ENCODE data around the gene FAM181A. TPM values are rescaled to one million over a fixed set of nuclear protein-coding genes. Genes with fewer than 3 reads are reported as not detected.

The FAM181A gene
- total RNA-seq, 2 donors from 2014 or later = not detected

DNA sequence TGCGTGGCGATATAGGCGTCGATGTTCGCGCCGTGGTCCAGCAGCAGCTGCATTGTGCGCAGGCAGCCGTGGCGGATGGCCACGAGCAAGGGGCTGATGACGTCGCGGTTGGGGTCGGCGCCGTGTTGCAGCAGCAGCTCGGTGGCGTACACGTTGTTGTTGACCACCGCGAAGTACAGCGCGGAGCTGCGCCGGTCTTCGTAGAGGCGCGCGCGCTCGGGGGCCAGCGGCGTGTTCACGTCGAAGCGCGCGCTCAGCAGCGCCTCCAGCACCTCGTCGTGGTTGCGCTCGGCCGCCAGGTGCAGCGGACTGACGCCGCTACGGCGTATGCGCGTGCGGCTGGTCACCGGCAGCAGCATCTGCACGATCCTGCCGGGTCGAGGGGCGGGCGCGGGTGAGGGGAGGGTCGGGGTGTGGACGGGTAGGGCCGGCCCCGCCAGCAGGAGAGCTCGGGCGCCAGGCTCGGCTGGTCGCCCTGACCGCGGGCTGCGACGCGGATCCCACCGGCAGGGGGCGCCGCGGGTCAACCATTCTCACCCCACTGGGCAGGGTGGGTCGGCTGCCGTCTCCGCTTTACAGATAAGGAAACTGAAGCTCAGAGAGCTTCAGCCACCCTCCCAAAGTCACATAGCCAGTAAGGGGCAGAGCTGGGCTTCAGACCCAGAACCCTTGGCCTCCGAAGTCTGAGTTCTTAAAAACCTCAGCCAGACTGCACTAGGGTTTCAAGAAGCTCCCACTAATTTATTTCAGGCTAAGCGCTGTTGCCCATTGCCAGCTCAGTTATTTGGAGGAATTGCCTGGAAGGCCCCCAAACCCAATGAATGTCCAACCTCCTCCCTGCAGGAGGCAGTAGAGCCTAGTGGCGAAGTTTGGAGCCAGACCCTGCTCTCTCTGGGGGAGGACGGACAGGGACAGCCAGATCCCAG, 12.4 kb downstream of the FAM181A start:
- H3K27me3 ChIP-seq = no peaks in the 10 kb centered on the region
- peaks cover 46% of the 10 kb centered on the region for H3K4me1 ChIP-seq
- no peaks in the 10 kb centered on the region for H3K36me3 ChIP-seq (replicated peaks in 1 of 2; ENCODE audit: insufficient read depth in 1 of 2, low read depth in 2 of 2)
- peak; percentile 83 to 88 (median 84) for DNase-seq
- no peaks in the 10 kb centered on the region for H3K9me3 ChIP-seq
- TF ChIP-seq CTCF (IDR thresholded peaks at IDR 0.05) (peak; percentile 74 to 95 (median 90)), POLR2A (IDR thresholded peaks at IDR 0.05) (no peak)
- peak; percentile 64 for ATAC-seq
- H3K27ac ChIP-seq = peak overlapping the region in 3 of 4 donors; percentile 95 to 98 (median 97)
- WGBS, 2 donors = 9 to 51% methylated on average over 7 to 84 of the region's 84 CpGs
- H3K4me3 ChIP-seq = no peak overlapping the region
- intact Hi-C loops (cut with DNase I) = loop anchor here (5.0 kb wide), 1 partner anchor 63 kb away; no protein-coding TSS in a partner anchor

DNA sequence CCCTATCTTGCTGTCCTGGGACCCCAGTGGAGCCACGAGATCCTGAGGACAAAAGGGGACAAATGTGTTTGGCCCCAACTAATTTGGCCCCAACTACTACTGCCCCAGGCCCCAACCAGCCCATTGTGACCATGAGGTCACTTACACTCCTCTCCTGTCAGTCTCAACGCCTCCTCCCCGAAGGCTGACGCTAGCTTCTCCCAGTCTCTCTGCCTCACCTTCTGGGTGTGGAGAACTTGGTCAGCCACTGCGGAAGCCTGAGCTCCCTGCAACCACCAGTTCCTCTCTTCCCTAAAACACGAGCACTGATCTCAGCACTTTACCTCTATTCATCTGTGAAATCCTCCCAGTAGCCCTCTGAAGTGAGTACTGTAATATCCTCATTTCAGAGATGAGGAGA, 13.3 kb downstream of the FAM181A start:
- 92 to 96% methylated on average over 6 of the region's 6 CpGs for WGBS, 2 donors
- intact Hi-C loops (cut with DNase I) = no loop called here

DNA sequence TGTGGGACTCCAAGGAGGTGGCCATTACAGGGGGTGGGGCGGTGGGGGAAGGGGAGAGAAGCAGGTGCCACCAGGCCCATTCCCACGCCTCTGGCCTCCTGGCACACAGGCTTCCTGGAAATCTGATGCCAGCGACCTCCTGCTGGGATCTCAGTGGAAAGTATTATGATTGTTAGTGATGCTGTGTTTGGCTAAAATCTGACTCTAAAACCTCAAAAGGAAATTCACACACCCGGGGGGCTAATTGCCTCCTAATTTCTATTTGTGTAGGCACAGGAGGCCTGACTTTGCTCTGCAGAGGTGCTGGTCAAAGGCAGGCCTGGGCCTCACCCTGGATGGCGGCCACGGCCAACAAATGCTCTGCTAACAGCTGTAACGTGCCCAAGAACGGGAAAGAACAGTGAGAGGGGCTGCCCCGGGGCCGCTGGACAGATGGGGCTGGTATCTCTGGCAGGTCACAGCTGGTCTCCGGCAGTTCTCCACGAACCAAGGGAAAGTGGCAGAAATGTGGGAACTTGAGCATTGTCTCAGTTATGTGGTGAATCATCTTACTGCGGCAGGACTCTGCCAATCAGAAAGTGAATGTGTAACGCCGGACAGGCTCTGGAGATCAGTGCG, 14.3 kb downstream of the FAM181A start:
- Histone ChIP-seq H3K4me1 (peaks cover 53% of the 10 kb centered on the region), H3K9me3 (no peaks in the 10 kb centered on the region), H3K27ac (peak overlapping the region; percentile 95 to 98 (median 97)), H3K4me3 (no peak overlapping the region), H3K27me3 (no peaks in the 10 kb centered on the region), H3K36me3 (replicated peaks in 1 of 2; ENCODE audit: insufficient read depth in 1 of 2, low read depth in 2 of 2) (no peaks in the 10 kb centered on the region)
- TF ChIP-seq CTCF (IDR thresholded peaks at IDR 0.05) (no peak), POLR2A (IDR thresholded peaks at IDR 0.05) (peak in 2 of 3 donors; percentile 42 to 57)
- ATAC-seq (peak; percentile 88), DNase-seq (peak; percentile 81 to 93 (median 90))
- WGBS, 2 donors = 24 to 29% methylated on average over 16 of the region's 16 CpGs
- intact Hi-C loops (cut with DNase I) = no loop called here

More for the DNA sequence above, 13.3 kb downstream of the FAM181A start:
- Histone ChIP-seq H3K9me3 (no peaks in the 10 kb centered on the region), H3K27ac (peak overlapping the region; percentile 95 to 98 (median 97)), H3K36me3 (replicated peaks in 1 of 2; ENCODE audit: insufficient read depth in 1 of 2, low read depth in 2 of 2) (no peaks in the 10 kb centered on the region), H3K27me3 (no peaks in the 10 kb centered on the region), H3K4me1 (peaks cover 49% of the 10 kb centered on the region), H3K4me3 (no peak overlapping the region)
- no peak for ATAC-seq
- DNase-seq = no peak
- no peak for TF ChIP-seq POLR2A (IDR thresholded peaks at IDR 0.05)
- TF ChIP-seq CTCF (IDR thresholded peaks at IDR 0.05) = no peak

DNA sequence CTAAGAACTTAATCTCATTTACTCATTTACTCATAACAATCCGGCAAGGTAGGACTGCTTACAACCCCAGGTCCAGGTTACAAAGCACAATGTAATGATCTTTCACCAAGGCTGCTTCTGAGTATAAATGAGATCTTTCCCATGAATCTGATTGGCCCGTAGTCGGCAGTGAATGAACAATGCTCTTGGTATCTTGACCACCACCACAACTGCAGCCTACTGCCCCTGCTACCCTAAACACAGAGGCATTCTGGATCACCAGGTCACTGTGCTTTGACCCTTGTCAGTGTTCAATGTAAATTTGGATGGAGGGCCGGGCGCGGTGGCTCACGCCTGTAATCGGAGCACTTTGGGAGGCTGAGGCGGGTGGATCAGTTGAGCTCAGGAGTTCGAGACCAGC, 15.9 kb downstream of the FAM181A start:
- Histone ChIP-seq H3K4me3 (no peak overlapping the region), H3K27ac (peak overlapping the region; percentile 45 to 98 (median 96)), H3K27me3 (no peaks in the 10 kb centered on the region), H3K4me1 (peaks cover 63% of the 10 kb centered on the region), H3K9me3 (no peaks in the 10 kb centered on the region), H3K36me3 (replicated peaks in 1 of 2; ENCODE audit: insufficient read depth in 1 of 2, low read depth in 2 of 2) (no peaks in the 10 kb centered on the region)
- intact Hi-C loops (cut with DNase I) = no loop called here
- 88 to 91% methylated on average over 10 of the region's 10 CpGs for WGBS, 2 donors
- TF ChIP-seq POLR2A (IDR thresholded peaks at IDR 0.05) (no peak), CTCF (IDR thresholded peaks at IDR 0.05) (no peak)
- ATAC-seq = no peak
- DNase-seq = no peak

All from body of pancreas (tissue), 4 donors.